VCaP (cell line): ENCODE measurements around the gene PTPA.

Experiments used
- H3K27ac ChIP-seq: fragments of 450-650 bp; 2 replicates; pipeline ENCODE4 v1.5.1; 2017
- TF ChIP-seq, protein P1 (sequence below): fragments of 450-650 bp; conservative IDR thresholded peaks from 2 replicates; pipeline ENCODE4 v1.5.1; 2017; ENCODE audit warnings: mild to moderate bottlenecking, moderate library complexity

Gene PTPA

DNA sequence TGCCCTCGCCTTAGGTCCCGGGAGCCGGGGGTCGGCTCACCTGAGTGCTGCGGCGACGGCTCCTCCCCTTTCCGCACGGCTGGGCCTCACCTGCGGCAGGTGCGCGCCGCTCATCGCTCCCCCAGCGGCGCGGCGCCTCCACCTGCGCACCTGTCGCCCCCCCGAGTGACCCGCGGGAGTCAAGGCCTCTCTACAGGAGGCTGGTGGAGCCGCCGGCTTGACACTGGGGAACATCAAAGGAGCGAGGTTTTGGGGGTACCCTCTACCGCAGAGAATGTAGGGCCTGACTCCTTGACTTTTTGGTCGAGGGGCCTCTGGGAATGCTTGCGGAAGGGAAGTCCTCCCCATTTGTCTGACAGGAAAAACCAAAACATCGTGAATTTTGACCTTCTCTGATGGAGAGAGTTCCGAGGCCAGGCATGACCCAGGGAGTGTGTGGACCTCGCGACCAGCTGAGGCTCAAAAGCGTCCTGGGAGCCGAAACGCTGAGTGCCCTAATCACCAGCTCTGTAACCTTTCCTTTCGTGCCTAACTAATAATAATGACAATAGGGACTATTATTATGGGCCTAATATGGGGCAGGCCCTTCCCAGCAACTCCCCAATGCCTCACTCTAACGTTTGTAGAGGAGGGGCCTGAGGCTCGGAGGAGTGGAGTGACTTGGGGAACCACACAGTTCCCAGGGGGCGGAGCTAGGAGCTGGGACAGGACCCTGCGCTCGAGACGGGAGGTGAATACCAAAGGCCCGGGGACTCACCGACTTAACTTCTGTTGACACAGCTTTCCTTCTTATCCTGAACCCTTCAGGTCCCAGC, 67.6 kb downstream of the PTPA start:
- TF ChIP-seq, protein P1, sequence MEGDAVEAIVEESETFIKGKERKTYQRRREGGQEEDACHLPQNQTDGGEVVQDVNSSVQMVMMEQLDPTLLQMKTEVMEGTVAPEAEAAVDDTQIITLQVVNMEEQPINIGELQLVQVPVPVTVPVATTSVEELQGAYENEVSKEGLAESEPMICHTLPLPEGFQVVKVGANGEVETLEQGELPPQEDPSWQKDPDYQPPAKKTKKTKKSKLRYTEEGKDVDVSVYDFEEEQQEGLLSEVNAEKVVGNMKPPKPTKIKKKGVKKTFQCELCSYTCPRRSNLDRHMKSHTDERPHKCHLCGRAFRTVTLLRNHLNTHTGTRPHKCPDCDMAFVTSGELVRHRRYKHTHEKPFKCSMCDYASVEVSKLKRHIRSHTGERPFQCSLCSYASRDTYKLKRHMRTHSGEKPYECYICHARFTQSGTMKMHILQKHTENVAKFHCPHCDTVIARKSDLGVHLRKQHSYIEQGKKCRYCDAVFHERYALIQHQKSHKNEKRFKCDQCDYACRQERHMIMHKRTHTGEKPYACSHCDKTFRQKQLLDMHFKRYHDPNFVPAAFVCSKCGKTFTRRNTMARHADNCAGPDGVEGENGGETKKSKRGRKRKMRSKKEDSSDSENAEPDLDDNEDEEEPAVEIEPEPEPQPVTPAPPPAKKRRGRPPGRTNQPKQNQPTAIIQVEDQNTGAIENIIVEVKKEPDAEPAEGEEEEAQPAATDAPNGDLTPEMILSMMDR = no peak
- H3K27ac ChIP-seq = peak overlapping the region; percentile 77; the same call in 1 of the 2 replicates

DNA sequence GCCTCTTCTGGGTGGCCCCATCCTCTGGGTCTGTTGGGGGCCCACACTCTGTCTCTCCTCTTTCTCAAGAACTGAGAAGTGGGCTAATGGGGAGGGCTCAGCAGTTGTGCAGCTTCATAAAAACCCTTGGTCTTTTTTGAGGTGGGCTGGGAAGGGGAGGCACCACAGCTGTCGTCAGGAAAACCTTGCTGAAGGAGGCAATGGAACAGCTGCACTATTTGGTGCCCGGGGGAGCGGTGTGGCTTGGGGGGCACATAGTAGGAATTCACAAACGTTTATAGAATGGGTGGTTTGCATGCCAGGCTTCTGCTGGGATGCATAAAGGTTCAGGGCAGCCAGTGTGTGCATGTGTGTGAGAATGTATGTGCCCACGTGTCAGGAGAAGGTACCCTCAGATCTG, 70.0 kb downstream of the PTPA start:
- TF ChIP-seq, protein P1 = no peak
- no peak overlapping the region for H3K27ac ChIP-seq

DNA sequence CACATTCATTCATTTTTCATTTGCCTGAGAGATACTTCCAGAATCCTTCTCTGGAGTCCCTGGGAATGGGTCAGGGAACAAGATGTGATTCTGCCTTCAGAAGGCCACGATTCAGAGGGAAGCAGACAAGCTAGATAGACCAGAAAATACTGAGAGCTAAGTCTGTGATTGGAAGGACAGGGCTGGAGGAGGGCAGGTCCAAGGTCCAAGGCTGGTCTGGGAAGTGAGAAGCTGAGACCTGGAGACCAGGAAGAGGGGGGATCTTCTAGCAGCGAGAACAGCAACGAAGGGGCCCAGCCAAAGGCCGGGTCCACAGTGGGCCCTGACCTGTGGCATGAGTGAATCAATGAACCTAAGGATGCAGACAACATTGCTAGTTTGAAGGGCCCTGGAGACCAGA, 70.9 kb downstream of the PTPA start:
- TF ChIP-seq, protein P1 = no peak

DNA sequence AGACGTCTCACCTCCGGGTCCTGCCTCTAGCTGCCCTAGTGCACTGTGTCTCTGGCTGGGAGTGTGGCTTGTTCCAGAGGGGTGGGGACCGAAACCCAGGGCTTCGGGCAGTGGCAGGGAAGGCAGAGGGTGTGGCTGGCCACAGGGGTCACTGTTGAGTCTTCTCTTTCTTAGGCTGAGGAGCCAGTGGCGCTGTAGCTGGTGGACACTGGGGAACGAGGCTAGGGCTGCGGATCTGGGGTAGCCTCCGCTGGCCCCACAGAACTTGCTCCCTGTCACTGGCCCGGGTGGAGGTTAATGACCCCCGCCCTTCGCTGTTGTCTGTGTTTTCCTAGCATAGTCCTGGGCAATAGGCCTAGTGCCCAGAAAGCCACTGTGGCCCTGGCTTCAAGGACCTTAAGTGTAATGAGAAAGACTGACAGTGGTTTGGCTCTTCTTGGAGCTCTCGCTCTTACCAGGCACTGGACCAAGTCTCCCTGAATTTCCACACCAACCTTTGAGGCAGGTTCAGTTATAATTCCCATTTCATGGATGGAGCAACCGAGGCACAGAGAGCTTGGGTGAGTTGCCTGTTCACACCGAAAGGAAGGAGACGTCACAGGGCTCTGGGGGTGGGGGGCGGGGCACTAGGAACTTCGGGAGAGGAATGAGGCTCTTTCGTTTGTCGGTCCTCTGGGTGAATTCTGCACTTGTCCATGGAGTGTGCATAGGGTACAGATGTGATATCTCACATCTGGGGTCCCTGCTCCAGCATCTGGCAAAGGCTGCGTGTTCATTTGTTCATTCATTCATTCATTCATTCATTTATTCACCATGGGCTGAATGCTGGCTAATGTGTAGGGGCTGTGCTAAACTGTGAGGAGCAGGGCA, 71.6 kb downstream of the PTPA start:
- H3K27ac ChIP-seq = no peak overlapping the region
- TF ChIP-seq, protein P1 = peak; percentile 32

More for the DNA sequence above, 70.9 kb downstream of the PTPA start:
- H3K27ac ChIP-seq = no peak overlapping the region

DNA sequence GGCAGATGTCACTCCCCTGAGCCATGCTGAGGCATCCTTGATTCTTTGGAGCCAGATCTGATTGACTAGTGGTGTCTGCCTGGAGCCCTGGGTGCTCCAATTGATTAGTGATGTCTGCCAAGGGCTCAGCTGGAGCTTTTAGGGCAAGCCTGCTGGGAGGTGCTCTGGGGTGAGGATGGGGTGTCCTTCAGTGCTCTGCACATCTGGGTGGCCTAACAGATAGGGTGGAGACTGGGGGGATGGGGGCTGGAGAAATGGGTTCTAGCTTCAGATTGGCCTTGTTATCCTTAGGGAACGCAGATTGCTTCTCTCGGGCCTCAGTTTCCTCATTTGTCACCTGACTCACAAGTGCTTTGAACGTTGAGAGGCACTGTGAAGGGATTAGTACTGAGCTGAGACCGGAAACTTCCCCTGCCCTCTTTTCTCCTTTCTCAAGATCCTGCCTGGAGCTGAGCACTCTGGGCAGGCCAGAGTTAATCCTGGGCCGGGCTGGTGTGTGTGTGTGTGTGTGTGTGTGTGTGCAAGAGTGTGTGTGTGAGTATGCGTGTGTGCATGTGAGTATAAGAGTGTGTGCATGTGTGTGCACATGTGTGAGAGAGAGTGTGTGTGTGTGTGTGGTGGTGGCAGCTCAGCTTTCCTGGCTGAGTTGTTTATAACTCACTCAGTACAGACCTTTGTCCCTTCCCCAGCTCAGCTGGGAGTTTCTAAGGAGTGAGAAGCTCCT, 72.4 kb downstream of the PTPA start:
- TF ChIP-seq, protein P1 = no peak
- no peak overlapping the region for H3K27ac ChIP-seq

DNA sequence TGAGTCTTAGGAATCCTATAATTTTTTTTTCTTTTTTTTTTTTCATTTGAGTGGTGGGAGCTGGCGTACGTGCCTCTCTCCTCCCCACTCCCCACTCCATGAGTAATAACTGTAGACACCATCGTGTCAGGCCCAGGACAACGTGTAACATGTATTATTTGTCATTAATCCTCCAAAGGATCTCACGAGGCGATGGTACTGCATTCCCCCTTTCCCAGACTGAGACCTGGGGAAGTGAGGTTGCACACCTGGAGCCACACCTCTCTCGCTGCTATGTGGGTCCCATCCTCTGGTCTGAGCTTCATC, 73.0 kb downstream of the PTPA start:
- TF ChIP-seq, protein P1 = no peak
- no peak overlapping the region for H3K27ac ChIP-seq

DNA sequence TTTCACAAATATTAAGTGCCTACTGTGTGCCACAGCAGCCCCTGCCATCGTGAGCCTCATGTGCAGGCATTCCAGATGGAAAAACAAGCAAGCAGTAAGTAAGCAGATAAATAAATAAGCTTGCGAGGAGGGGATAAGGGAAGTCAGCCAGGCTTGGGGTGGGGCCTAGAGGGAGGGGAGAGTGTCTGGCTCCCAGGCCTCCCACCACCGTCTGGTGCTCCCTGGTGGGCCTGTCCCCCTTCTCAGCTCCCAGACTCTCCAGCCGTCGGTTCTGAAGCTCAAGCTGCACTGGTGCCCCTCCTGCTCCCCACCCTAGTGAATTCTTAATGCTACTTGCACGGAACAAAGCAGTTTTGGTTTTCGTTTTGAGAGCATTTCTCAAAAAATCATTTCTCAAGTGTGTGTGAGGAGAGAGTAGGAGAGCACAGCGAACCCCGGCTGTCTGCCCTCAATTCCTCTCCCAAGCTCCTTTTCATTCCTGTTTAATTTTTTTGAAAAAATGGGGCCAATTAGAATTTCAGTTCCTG, 73.4 kb downstream of the PTPA start:
- TF ChIP-seq, protein P1 = no peak
- no peak overlapping the region for H3K27ac ChIP-seq
